Measurements from ENCODE around the gene NEMP1.

GRCh38 chr12:57058454-57058853, 20.1 kb downstream of the NEMP1 start:
- TF ChIP-seq CTCF (IDR thresholded peaks at IDR 0.05) (no peak), POLR2AphosphoS5 (IDR thresholded peaks at IDR 0.05) (no peak), POLR2A (IDR thresholded peaks at IDR 0.05) (no peak)

Measured in transverse colon (tissue), 4 donors.